Erythroblast (primary cell): ENCODE results near the gene MBOAT7.

Experiments used
- GATA1 ChIP-seq: IDR thresholded peaks from 2 replicates; pipeline ENCODE4 v1.6.1; 2011; ENCODE audit warnings: low read depth, mild to moderate bottlenecking, control low read depth, low read length, moderate library complexity
- POLR2A ChIP-seq: IDR thresholded peaks from 2 replicates; pipeline ENCODE4 v1.6.1; 2011; ENCODE audit warnings: mild to moderate bottlenecking, low read length

GRCh38 chr19:54197121-54197520 lies 7.7 kb upstream of the MBOAT7 start:
- TF ChIP-seq POLR2A (no peak), GATA1 (no peak)
